HepG2 (cell line): ENCODE results near the gene CFAP206. TPM values are rescaled to one million over a fixed set of nuclear protein-coding genes. Genes with fewer than 3 reads are reported as not detected.

ENCODE experiments used
- ATAC-seq: fragments of 200-7000 bp; cut with Tn5 transposase; 3 replicates; pipeline ENCODE4 v1.9.1; 2020; ENCODE audit warnings: mild to moderate bottlenecking, moderate library complexity
- BruUV-seq: library from RNA; stranded (reverse); fragments of 400-500 nt; replicated peaks from 2 replicates; lab custom pipeline; 2021; lab: Mats Ljungman, UMichigan
- CTCF ChIA-PET: fragments of 300-600 bp; formaldehyde crosslinking; extraction: SDS; loops from one replicate; lab custom pipeline; 2021; ENCODE audit warnings: low total read pairs, inconsistent platforms, low intra/inter-chr PET ratio; lab: Yijun Ruan, JAX
- POLR2A ChIA-PET: fragments of 350-600 bp; sonication (Branson Sonifier 250); formaldehyde crosslinking; loops from one replicate; lab custom pipeline; 2020; ENCODE audit warnings: antibody characterized with exemption, inconsistent platforms; lab: Yijun Ruan, JAX
- DNase-seq: peaks from one replicate; pipeline ENCODE4 v3.0.0-alpha.2; 2015; ENCODE audit warnings: low spot score
- FAIRE-seq: peaks from 3 replicates; lab custom pipeline; 2011; peaks lifted over from hg19 to GRCh38; lab: Jason Lieb, UNC
- H2AFZ ChIP-seq: one replicate; pipeline ENCODE4 v1.6.1; 2011; ENCODE audit warnings: low read length, inconsistent platforms
- H3K27ac ChIP-seq: fragments of 300-600 bp; 3 replicates; pipeline ENCODE4 v1.8.0; 2011; ENCODE audit warnings: mixed run types, mild to moderate bottlenecking, mixed read lengths, low read length, inconsistent platforms; ENCODE audit not compliant: insufficient read depth; ENCODE audit errors: extremely low read length
- H3K27me3 ChIP-seq, 2 experiments: fragments of 200-600 bp in 1 of 2; 2 replicates in 1 of 2; 3 replicates in 1 of 2; pipeline versions ENCODE4 v1.6.0 to v1.8.0; 2011; ENCODE audit warnings: low read length in 2 of 2, mild to moderate bottlenecking in 2 of 2, moderate library complexity in 2 of 2, inconsistent platforms in 1 of 2; ENCODE audit not compliant: insufficient read depth in 2 of 2, control insufficient read depth in 1 of 2
- H3K36me3 ChIP-seq, 2 experiments: fragments of 200-600 bp in 1 of 2; replicated peaks in 1 of 2; 2 replicates in 1 of 2; 3 replicates in 1 of 2; pipeline versions ENCODE4 v1.5.1 to v1.8.0; 2011; ENCODE audit warnings: low read length in 2 of 2, inconsistent platforms in 1 of 2; ENCODE audit not compliant: insufficient read depth in 2 of 2, control insufficient read depth in 1 of 2
- H3K4me1 ChIP-seq: 2 replicates; pipeline ENCODE4 v1.5.1; 2012; ENCODE audit warnings: low read length, inconsistent platforms; ENCODE audit not compliant: insufficient read depth
- H3K4me2 ChIP-seq: 2 replicates; pipeline ENCODE4 v1.6.0; 2011; ENCODE audit warnings: low read depth, low read length, inconsistent platforms
- H3K4me3 ChIP-seq, 3 experiments: fragments of 200-600 bp in 1 of 3; sonication (generic), shearing (Covaris generic) in 1 of 3; replicated peaks in 1 of 3; 2 replicates each; pipeline ENCODE4 v1.5.1; 2011 to 2016; ENCODE audit warnings: low read length in 3 of 3, inconsistent platforms in 2 of 3, low read depth in 2 of 3, mild to moderate bottlenecking in 2 of 3, control low read depth in 1 of 3, mixed read lengths in 1 of 3; ENCODE audit not compliant: insufficient read depth in 1 of 3
- H3K79me2 ChIP-seq: one replicate; pipeline ENCODE4 v1.6.1; 2011; ENCODE audit warnings: low read length, inconsistent platforms; ENCODE audit not compliant: insufficient read depth
- H3K9ac ChIP-seq: 2 replicates; pipeline ENCODE4 v1.6.0; 2011; ENCODE audit warnings: mild to moderate bottlenecking, low read depth, low read length, inconsistent platforms; ENCODE audit not compliant: insufficient read depth
- H3K9me3 ChIP-seq: 2 replicates; pipeline ENCODE4 v1.5.1; 2012; ENCODE audit warnings: mild to moderate bottlenecking, low read length
- H4K20me1 ChIP-seq: 2 replicates; pipeline ENCODE4 v1.6.0; 2011; ENCODE audit warnings: inconsistent platforms, mild to moderate bottlenecking, low read length, moderate library complexity; ENCODE audit not compliant: insufficient read depth
- ATRX ChIP-seq: sonication (generic); formaldehyde crosslinking; IDR thresholded peaks from 2 replicates; pipeline ENCODE4 v1.4.0; 2020; ENCODE audit warnings: missing genetic modification reagents, borderline replicate concordance
- CCDC6 ChIP-seq: sonication (generic); formaldehyde crosslinking; IDR thresholded peaks from 2 replicates; pipeline ENCODE4 v1.8.1; 2022; ENCODE audit warnings: mild to moderate bottlenecking, missing genetic modification reagents, moderate library complexity
- CTCF ChIP-seq: sonication (generic); formaldehyde crosslinking; IDR thresholded peaks from 2 replicates; pipeline ENCODE4 v1.5.0; 2020; ENCODE audit warnings: mild to moderate bottlenecking, missing genetic modification reagents, moderate library complexity
- GLMP ChIP-seq: sonication (generic); formaldehyde crosslinking; IDR thresholded peaks from 2 replicates; pipeline ENCODE4 v1.9.0; 2021; ENCODE audit warnings: missing genetic modification reagents, mild to moderate bottlenecking, borderline replicate concordance
- MAFF ChIP-seq: IDR thresholded peaks from 2 replicates; pipeline ENCODE4 v1.6.1; 2011; ENCODE audit warnings: low read depth, low read length, improper control_type of control experiment
- NFIC ChIP-seq: IDR thresholded peaks from 2 replicates; pipeline ENCODE4 v1.6.1; 2012; ENCODE audit warnings: mild to moderate bottlenecking, low read length, inconsistent platforms
- RAD21 ChIP-seq: fragments of 450-650 bp; formaldehyde crosslinking; IDR thresholded peaks from 2 replicates; pipeline ENCODE4 v1.5.0; 2020; ENCODE audit warnings: mild to moderate bottlenecking
- SMC3 ChIP-seq: IDR thresholded peaks from 2 replicates; pipeline ENCODE4 v1.6.1; 2011; ENCODE audit warnings: low read length, improper control_type of control experiment
- STAG1 ChIP-seq: sonication (generic); formaldehyde crosslinking; IDR thresholded peaks from 2 replicates; pipeline ENCODE4 v1.4.0; 2020; ENCODE audit warnings: missing genetic modification reagents
- TBL1XR1 ChIP-seq: fragments of 150-350 bp; IDR thresholded peaks from 2 replicates; pipeline ENCODE4 v1.6.1; 2014; ENCODE audit warnings: borderline replicate concordance, low read length; ENCODE audit not compliant: partially characterized antibody
- ZNF224 ChIP-seq: sonication (generic); formaldehyde crosslinking; IDR thresholded peaks from 2 replicates; pipeline ENCODE4 v1.5.0; 2020; ENCODE audit warnings: mild to moderate bottlenecking, missing genetic modification reagents
- ZNF574 ChIP-seq: sonication (generic); formaldehyde crosslinking; IDR thresholded peaks from 2 replicates; pipeline ENCODE4 v1.4.0; 2020; ENCODE audit warnings: missing genetic modification reagents
- ZNF746 ChIP-seq: sonication (generic); formaldehyde crosslinking; IDR thresholded peaks from 2 replicates; pipeline ENCODE4 v1.8.0; 2022; ENCODE audit warnings: mild to moderate bottlenecking, missing genetic modification reagents
- WGBS: methylation state at CpG from one replicate; pipeline ENCODE4 v1.1.6; 2017; ENCODE audit warnings: low lambda C conversion rate; 5-methylcytosine and 5-hydroxymethylcytosine counted together
- in situ Hi-C: cut with HindIII; loops from 2 replicates; pipeline ENCODE4 v1.10.0; 2017; ENCODE audit warnings: low pct_unique_long_range_greater_than_20kb; ENCODE audit not compliant: extremely low pct_ligation_motif_present
- intact Hi-C: fragments of 100-400 bp; cut with micrococcal nuclease; formaldehyde crosslinking; loops from one replicate; pipeline ENCODE4 v1.10.0; 2022; ENCODE audit not compliant: unreplicated experiment
- polyA plus RNA-seq, 8 experiments: library from polyadenylated mRNA; depleted of rRNA in 3 of 8; stranded (reverse) in 7 of 8; unstranded in 1 of 8; fragments of >200 nt; fragmentation: Illumina TruSeq in 4 of 8; extraction: Trizol in 4 of 8; gene quantifications; 2 replicates each; pipeline versions ENCODE4 v1.2.1 to v1.2.3, GENCODE V29; 2011 to 2016; ENCODE audit warnings: low read depth in 4 of 8, missing spikeins in 1 of 8, mixed read lengths in 1 of 8; ENCODE audit not compliant: insufficient read depth in 1 of 8
- total RNA-seq, 5 experiments: library from RNA; depleted of rRNA; stranded (reverse); fragments of >200 nt; fragmentation: Illumina TruSeq; extraction: Trizol; gene quantifications; 2 replicates each; pipeline ENCODE4 v1.2.3, GENCODE V29; 2016; ENCODE audit warnings: low read depth in 1 of 5

The CFAP206 gene
- total and polyA plus RNA-seq, 2 of the 13 experiments (the other 11 are each of a cell fraction or from before 2014, with no cell fraction given), result not detected

- no TSS peak for BruUV-seq
- ATAC-seq, result peak; percentile 99
- TF ChIP-seq ZNF574 (CRISPR knock-in tag) (0 out of 2 replicates have a peak, but pooled peaks have one; percentile 37), TBL1XR1 (no peak), NFIC (no peak), MAFF (no peak), ZNF746 (no peak), CCDC6 (0 out of 2 replicates have a peak, but pooled peaks have one; percentile 41), GLMP (no peak), SMC3 (peak; percentile 71), ATRX (CRISPR knock-in tag) (no peak), RAD21 (peak; percentile 58), CTCF (CRISPR knock-in tag) (peak; percentile 86), STAG1 (CRISPR knock-in tag) (peak; percentile 87), ZNF224 (no peak)
- H3K4me1 ChIP-seq, result no peaks in the 10 kb centered on the region
- CTCF ChIA-PET, result interaction anchor here (1.1 to 1.4 kb wide), 2 partner anchors 69 to 252 kb away, joined by 3 to 5 read pairs; partner anchors contain the start of gene SMIM8
- H3K27ac ChIP-seq, result no peak overlapping the region
- H3K79me2 ChIP-seq, result no peaks in the 10 kb centered on the region
- POLR2A ChIA-PET, result no interaction called here
- peak; percentile 52 for DNase-seq
- H3K9ac ChIP-seq, result no peak overlapping the region
- no peak overlapping the region for H3K4me2 ChIP-seq
- H2AFZ ChIP-seq, result no peak overlapping the region
- 12% methylated on average over 3 of the region's 3 CpGs for WGBS
- peak; percentile 67 for FAIRE-seq
- no peaks in the 10 kb centered on the region for H4K20me1 ChIP-seq
- H3K27me3 ChIP-seq, result no peaks in the 10 kb centered on the region
- intact Hi-C loops, result loop anchor here (1.0 to 5.0 kb wide), 7 partner anchors 69 to 1481 kb away; partner anchors contain the start of genes SMIM8 and ZNF292
- in situ Hi-C loops, result no loop called here
- H3K9me3 ChIP-seq, result no peaks in the 10 kb centered on the region
- no peak overlapping the region for H3K4me3 ChIP-seq
- no peaks in the 10 kb centered on the region for H3K36me3 ChIP-seq
Measured at GRCh38 chr6:87391334-87391733, 16.4 kb upstream of the CFAP206 start.
